H1 (cell line): ENCODE data around the gene MXRA8.

ENCODE experiments used
- ATF3 ChIP-seq: IDR thresholded peaks from 2 replicates; pipeline ENCODE4 v1.6.1; 2011; ENCODE audit warnings: low read depth, mild to moderate bottlenecking, low read length; ENCODE audit not compliant: insufficient read depth
- CHD7 ChIP-seq: fragments of 300-600 bp; sonication (generic); IDR thresholded peaks from 2 replicates; pipeline ENCODE4 v1.7.1; 2012; ENCODE audit warnings: low read length, moderate library complexity, mild to moderate bottlenecking, inconsistent platforms; ENCODE audit not compliant: insufficient replicate concordance
- CTCF ChIP-seq, 3 experiments: IDR thresholded peaks; 1 replicate in 2 of 3; 2 replicates in 1 of 3; pipeline versions ENCODE4 v1.5.1 to v1.6.1; 2011; ENCODE audit warnings: low read length in 3 of 3, mild to moderate bottlenecking in 3 of 3, inconsistent platforms in 2 of 3, low read depth in 1 of 3, moderate library complexity in 1 of 3; ENCODE audit not compliant: insufficient read depth in 1 of 3; ENCODE audit errors: control extremely low read depth in 1 of 3
- JUND ChIP-seq: IDR thresholded peaks from 2 replicates; pipeline ENCODE4 v1.6.1; 2011; ENCODE audit warnings: mild to moderate bottlenecking, improper control_type of control experiment, low read length
- MAX ChIP-seq: IDR thresholded peaks from 2 replicates; pipeline ENCODE4 v1.6.1; 2012; ENCODE audit warnings: inconsistent platforms
- POLR2AphosphoS5 ChIP-seq: IDR thresholded peaks from 2 replicates; pipeline ENCODE4 v1.6.1; 2011; ENCODE audit warnings: low read depth, low read length
- RBBP5 ChIP-seq: IDR thresholded peaks from 2 replicates; pipeline ENCODE4 v1.7.1; 2012; ENCODE audit warnings: low read depth, mild to moderate bottlenecking, inconsistent platforms, low read length, moderate library complexity, borderline replicate concordance
- RXRA ChIP-seq: IDR thresholded peaks from 2 replicates; pipeline ENCODE4 v1.6.1; 2011; ENCODE audit warnings: low read depth, mild to moderate bottlenecking, low read length, moderate library complexity; ENCODE audit not compliant: insufficient read depth
- SIN3A ChIP-seq, 2 experiments: IDR thresholded peaks in 1 of 2; conservative IDR thresholded peaks in 1 of 2; 2 replicates each; pipeline ENCODE4 v1.6.1; 2011 to 2012; ENCODE audit warnings: low read length in 2 of 2, improper control_type of control experiment in 1 of 2, low read depth in 1 of 2, mild to moderate bottlenecking in 1 of 2
- USF2 ChIP-seq: IDR thresholded peaks from 2 replicates; pipeline ENCODE4 v1.6.1; 2011; ENCODE audit warnings: low read length, improper control_type of control experiment

GRCh38 chr1:1315435-1315954 lies 42.9 kb downstream of the MXRA8 start:
- TF ChIP-seq CHD7 (no peak), CTCF (IDR thresholded peaks at IDR 0.05; ENCODE audit: control extremely low read depth in 1 of 3, insufficient read depth in 1 of 3, low read depth in 1 of 3, low read length in 3 of 3) (no peak), SIN3A (conservative IDR thresholded peaks at IDR 0.05 in 1 of 2, IDR thresholded peaks at IDR 0.05 in 1 of 2; ENCODE audit: low read depth in 1 of 2, low read length in 2 of 2) (no peak), USF2 (no peak), ATF3 (no peak), RBBP5 (no peak), RXRA (no peak), POLR2AphosphoS5 (peak; percentile 51; the same call in 1 of the 2 replicates), JUND (no peak), MAX (peak; percentile 95)
